DOHH2 (cell line): ENCODE results near the gene ST3GAL2.
"Not testable (repeated sequence)": the region's sequence is repeated elsewhere in the genome, so short reads cannot be mapped to it uniquely, and the experiment has no call there.

ENCODE experiments used
- H3F3A ChIP-seq: fragments of 200-600 bp; sonication (generic), shearing (Covaris generic); 2 replicates; pipeline ENCODE4 v1.6.0; 2016; ENCODE audit warnings: antibody characterized with exemption, mild to moderate bottlenecking; ENCODE audit not compliant: control insufficient read depth, insufficient read depth
- H3K27ac ChIP-seq: fragments of 200-600 bp; sonication (generic); 2 replicates; pipeline ENCODE4 v1.5.1; 2014; ENCODE audit warnings: low read depth, mild to moderate bottlenecking, low read length, moderate library complexity
- H3K27me3 ChIP-seq: fragments of 200-600 bp; sonication (generic); 2 replicates; pipeline ENCODE4 v1.6.1; 2014; ENCODE audit warnings: mild to moderate bottlenecking, low read length, mixed read lengths; ENCODE audit not compliant: control insufficient read depth
- H3K36me3 ChIP-seq: fragments of 200-600 bp; sonication (generic); 2 replicates; pipeline ENCODE4 v1.6.1; 2014; ENCODE audit warnings: mild to moderate bottlenecking, low read length, moderate library complexity, mixed read lengths; ENCODE audit not compliant: control insufficient read depth
- H3K4me1 ChIP-seq: fragments of 200-600 bp; sonication (generic); 2 replicates; pipeline ENCODE4 v1.6.1; 2014; ENCODE audit warnings: mild to moderate bottlenecking, low read length, mixed read lengths; ENCODE audit not compliant: control insufficient read depth
- H3K4me2 ChIP-seq: fragments of 200-600 bp; sonication (generic); 2 replicates; pipeline ENCODE4 v1.6.0; 2014; ENCODE audit warnings: mild to moderate bottlenecking, low read length, moderate library complexity
- H3K4me3 ChIP-seq: fragments of 200-600 bp; sonication (generic); 2 replicates; pipeline ENCODE4 v1.5.1; 2014; ENCODE audit warnings: mild to moderate bottlenecking, low read length, mixed read lengths
- H3K79me2 ChIP-seq: fragments of 200-600 bp; sonication (generic); 2 replicates; pipeline ENCODE4 v1.6.1; 2014; ENCODE audit warnings: mild to moderate bottlenecking, low read length, mixed read lengths; ENCODE audit not compliant: control insufficient read depth
- H3K9me2 ChIP-seq: fragments of 200-600 bp; sonication (generic); replicated peaks from 2 replicates; pipeline ENCODE4 v1.6.1; 2014; ENCODE audit warnings: mild to moderate bottlenecking, low read length, mixed read lengths; ENCODE audit not compliant: control insufficient read depth
- H3K9me3 ChIP-seq: fragments of 200-600 bp; sonication (generic); 2 replicates; pipeline ENCODE4 v1.6.1; 2014; ENCODE audit warnings: antibody characterized with exemption, low read length, mixed read lengths; ENCODE audit not compliant: control insufficient read depth, insufficient read depth
- H4K20me1 ChIP-seq: fragments of 200-600 bp; sonication (generic); 2 replicates; pipeline ENCODE4 v1.6.0; 2014; ENCODE audit warnings: low read depth, mild to moderate bottlenecking, antibody characterized with exemption, low read length, moderate library complexity; ENCODE audit not compliant: control insufficient read depth, insufficient read depth
- CTCF ChIP-seq: fragments of 200-600 bp; sonication (generic); IDR thresholded peaks from one replicate; pipeline ENCODE4 v1.5.1; 2014; ENCODE audit warnings: antibody characterized with exemption, mild to moderate bottlenecking, low read depth, low read length; ENCODE audit not compliant: poor library complexity, severe bottlenecking
- EZH2phosphoT487 ChIP-seq: fragments of 200-600 bp; sonication (generic); IDR thresholded peaks from 2 replicates; pipeline ENCODE4 v1.6.1; 2017; ENCODE audit warnings: borderline replicate concordance, mild to moderate bottlenecking, antibody characterized with exemption, low read length, moderate library complexity, mixed read lengths

Gene ST3GAL2

GRCh38 chr16:70453892-70454221 is 15.0 kb upstream of the ST3GAL2 start:
- Histone ChIP-seq H3K4me3 (peak overlapping the region; percentile 82), H3K79me2 (no peaks in the 10 kb centered on the region), H3K27me3 (no peaks in the 10 kb centered on the region), H3K36me3 (no peaks in the 10 kb centered on the region), H3K9me3 (no peaks in the 10 kb centered on the region), H3K9me2 (no peaks in the 10 kb centered on the region), H4K20me1 (no peaks in the 10 kb centered on the region), H3K27ac (peak overlapping the region; percentile 74), H3K4me2 (peak overlapping the region; percentile 65), H3K4me1 (peaks cover 19% of the 10 kb centered on the region), H3F3A (peaks cover 3% of the 10 kb centered on the region; the same call in 1 of the 2 replicates)
- TF ChIP-seq EZH2phosphoT487, result no peak
- TF ChIP-seq CTCF, result no peak

- H3K79me2 ChIP-seq, result no peaks in the 10 kb centered on the region
- no peaks in the 10 kb centered on the region for H3K9me2 ChIP-seq
- H3K4me2 ChIP-seq, result peak overlapping the region; percentile 65
- H3K27me3 ChIP-seq, result no peaks in the 10 kb centered on the region
- peaks cover 3% of the 10 kb centered on the region; the same call in 1 of the 2 replicates for H3F3A ChIP-seq
- no peaks in the 10 kb centered on the region for H3K36me3 ChIP-seq
- TF ChIP-seq EZH2phosphoT487 (no peak), CTCF (no peak)
- peak overlapping the region; percentile 82 for H3K4me3 ChIP-seq
- H3K27ac ChIP-seq, result peak overlapping the region; percentile 74
- no peaks in the 10 kb centered on the region for H4K20me1 ChIP-seq
- peaks cover 19% of the 10 kb centered on the region for H3K4me1 ChIP-seq
- no peaks in the 10 kb centered on the region for H3K9me3 ChIP-seq
Observed at GRCh38 chr16:70453117-70453891, 14.4 kb upstream of the ST3GAL2 start.

- H3K9me2 ChIP-seq, H3K4me2 ChIP-seq, H3K79me2 ChIP-seq, H3K36me3 ChIP-seq, H3K27ac ChIP-seq, H3K9me3 ChIP-seq, H3K27me3 ChIP-seq, H3F3A ChIP-seq, H3K4me3 ChIP-seq, H4K20me1 ChIP-seq: not testable (repeated sequence)
- peaks cover 25% of the 10 kb centered on the region for H3K4me1 ChIP-seq
Observed at GRCh38 chr16:70451004-70451340, 12.1 kb upstream of the ST3GAL2 start.

- not testable (repeated sequence) for H3K79me2 ChIP-seq, H3K4me2 ChIP-seq, H3K27ac ChIP-seq, H3K9me3 ChIP-seq, H3K4me3 ChIP-seq, H4K20me1 ChIP-seq, H3K36me3 ChIP-seq, H3K9me2 ChIP-seq, H3K27me3 ChIP-seq, H3F3A ChIP-seq
- H3K4me1 ChIP-seq, result peaks cover 20% of the 10 kb centered on the region
Observed at GRCh38 chr16:70450142-70451003, 11.5 kb upstream of the ST3GAL2 start.
